Measurements from ENCODE around the gene ASXL3.

ASXL3 gene

GRCh38 chr18:33540392-33540791, 37.6 kb upstream of the ASXL3 start:
- TF ChIP-seq SIN3A (IDR thresholded peaks at IDR 0.05; ENCODE audit: borderline replicate concordance, insufficient read depth, low read length) = no peak
- no peak for TF ChIP-seq POLR2AphosphoS5 (IDR thresholded peaks at IDR 0.05; ENCODE audit: low read depth, low read length)
- TF ChIP-seq REST (IDR thresholded peaks at IDR 0.05; ENCODE audit: insufficient read depth in 1 of 2, low read depth in 2 of 2, low read length in 2 of 2) = no peak
- no peak for TF ChIP-seq TAF1 (IDR thresholded peaks at IDR 0.05; ENCODE audit: borderline replicate concordance, insufficient read depth, low read length)
- no peak for TF ChIP-seq FOXP2 (optimal IDR thresholded peaks at IDR 0.05; ENCODE audit: borderline replicate concordance, extremely low read depth, extremely low read length, insufficient read depth)

GRCh38 chr18:33541316-33541715, 36.7 kb upstream of the ASXL3 start:
- TF ChIP-seq TAF1 (IDR thresholded peaks at IDR 0.05; ENCODE audit: borderline replicate concordance, insufficient read depth, low read length) = no peak
- no peak for TF ChIP-seq REST (IDR thresholded peaks at IDR 0.05; ENCODE audit: insufficient read depth in 1 of 2, low read depth in 2 of 2, low read length in 2 of 2)
- TF ChIP-seq SIN3A (IDR thresholded peaks at IDR 0.05; ENCODE audit: borderline replicate concordance, insufficient read depth, low read length) = no peak
- TF ChIP-seq FOXP2 (optimal IDR thresholded peaks at IDR 0.05; ENCODE audit: borderline replicate concordance, extremely low read depth, extremely low read length, insufficient read depth) = no peak
- no peak for TF ChIP-seq POLR2AphosphoS5 (IDR thresholded peaks at IDR 0.05; ENCODE audit: low read depth, low read length)

- no peak for TF ChIP-seq REST (IDR thresholded peaks at IDR 0.05; ENCODE audit: insufficient read depth in 1 of 2, low read depth in 2 of 2, low read length in 2 of 2)
Measured at GRCh38 chr18:33556846-33557245, 21.2 kb upstream of the ASXL3 start.

- TF ChIP-seq REST (IDR thresholded peaks at IDR 0.05; ENCODE audit: insufficient read depth in 1 of 2, low read depth in 2 of 2, low read length in 2 of 2) (no peak), POLR2AphosphoS5 (IDR thresholded peaks at IDR 0.05; ENCODE audit: low read depth, low read length) (no peak), SIN3A (IDR thresholded peaks at IDR 0.05; ENCODE audit: borderline replicate concordance, insufficient read depth, low read length) (no peak), FOXP2 (optimal IDR thresholded peaks at IDR 0.05; ENCODE audit: borderline replicate concordance, extremely low read depth, extremely low read length, insufficient read depth) (no peak), TAF1 (IDR thresholded peaks at IDR 0.05; ENCODE audit: borderline replicate concordance, insufficient read depth, low read length) (no peak)
Measured at GRCh38 chr18:33557706-33558105, 20.3 kb upstream of the ASXL3 start.

- TF ChIP-seq REST (IDR thresholded peaks at IDR 0.05; ENCODE audit: insufficient read depth in 1 of 2, low read depth in 2 of 2, low read length in 2 of 2) (no peak), SIN3A (IDR thresholded peaks at IDR 0.05; ENCODE audit: borderline replicate concordance, insufficient read depth, low read length) (no peak), TAF1 (IDR thresholded peaks at IDR 0.05; ENCODE audit: borderline replicate concordance, insufficient read depth, low read length) (no peak), FOXP2 (optimal IDR thresholded peaks at IDR 0.05; ENCODE audit: borderline replicate concordance, extremely low read depth, extremely low read length, insufficient read depth) (no peak), POLR2AphosphoS5 (IDR thresholded peaks at IDR 0.05; ENCODE audit: low read depth, low read length) (no peak)
Measured at GRCh38 chr18:33558529-33558928, 19.5 kb upstream of the ASXL3 start.

Measured in PFSK-1 (cell line).